GM23248 (cell line): ENCODE data around the gene SCAP. TPM values are rescaled to one million over a fixed set of nuclear protein-coding genes. Genes with fewer than 3 reads are reported as not detected.

Source experiments
- DNase-seq: peaks from one replicate; pipeline ENCODE4 v3.0.0-alpha.2; 2015
- H2AFZ ChIP-seq: fragments of 200-600 bp; sonication (generic); 2 replicates; pipeline ENCODE4 v1.6.1; 2016; ENCODE audit warnings: antibody characterized with exemption
- H3F3A ChIP-seq: fragments of 200-600 bp; sonication (generic); 2 replicates; pipeline ENCODE4 v1.6.1; 2016; ENCODE audit warnings: mild to moderate bottlenecking, antibody characterized with exemption, mixed run types; ENCODE audit not compliant: insufficient read depth
- H3K27ac ChIP-seq: fragments of 200-600 bp; sonication (generic); 2 replicates; pipeline ENCODE4 v1.5.1; 2016; ENCODE audit warnings: mild to moderate bottlenecking
- H3K27me3 ChIP-seq: fragments of 200-600 bp; sonication (generic); replicated peaks from 2 replicates; pipeline ENCODE4 v1.6.1; 2016; ENCODE audit warnings: mild to moderate bottlenecking; ENCODE audit not compliant: insufficient read depth
- H3K36me3 ChIP-seq: fragments of 200-600 bp; sonication (generic); 2 replicates; pipeline ENCODE4 v1.6.1; 2016; ENCODE audit warnings: low read depth, mild to moderate bottlenecking
- H3K4me1 ChIP-seq: fragments of 200-600 bp; sonication (generic); 2 replicates; pipeline ENCODE4 v1.6.1; 2016; ENCODE audit warnings: mild to moderate bottlenecking; ENCODE audit not compliant: insufficient read depth
- H3K4me2 ChIP-seq: fragments of 200-600 bp; sonication (generic); one replicate; pipeline ENCODE4 v1.6.1; 2016; ENCODE audit warnings: mild to moderate bottlenecking; ENCODE audit not compliant: unreplicated experiment
- H3K4me3 ChIP-seq: fragments of 200-600 bp; sonication (generic); 2 replicates; pipeline ENCODE4 v1.5.1; 2016; ENCODE audit warnings: mild to moderate bottlenecking
- H3K79me2 ChIP-seq: fragments of 200-600 bp; sonication (generic); 2 replicates; pipeline ENCODE4 v1.6.1; 2016; ENCODE audit warnings: mild to moderate bottlenecking; ENCODE audit not compliant: insufficient read depth
- H3K9ac ChIP-seq: fragments of 200-600 bp; sonication (generic); 2 replicates; pipeline ENCODE4 v1.6.1; 2016; ENCODE audit warnings: mild to moderate bottlenecking
- H3K9me2 ChIP-seq: fragments of 200-600 bp; sonication (generic); 2 replicates; pipeline ENCODE4 v1.6.1; 2016; ENCODE audit warnings: mixed run types, mild to moderate bottlenecking, moderate library complexity; ENCODE audit not compliant: insufficient read depth
- H3K9me3 ChIP-seq: fragments of 200-600 bp; sonication (generic); one replicate; pipeline ENCODE4 v1.6.1; 2017; ENCODE audit warnings: low read depth
- H4K20me1 ChIP-seq: fragments of 200-600 bp; sonication (generic); 2 replicates; pipeline ENCODE4 v1.6.0; 2016; ENCODE audit not compliant: insufficient read depth
- EZH2 ChIP-seq: fragments of 200-600 bp; sonication (generic); IDR thresholded peaks from 2 replicates; pipeline ENCODE4 v1.6.1; 2018; ENCODE audit warnings: antibody characterized with exemption, mild to moderate bottlenecking; ENCODE audit not compliant: insufficient read depth, poor library complexity, severe bottlenecking
- EZH2phosphoT487 ChIP-seq: fragments of 200-600 bp; sonication (generic); IDR thresholded peaks from 2 replicates; pipeline ENCODE4 v1.6.1; 2018; ENCODE audit warnings: antibody characterized with exemption, moderate library complexity, mild to moderate bottlenecking, low read depth; ENCODE audit not compliant: insufficient read depth
- WGBS, 2 experiments: methylation state at CpG; one replicate each; pipeline ENCODE4 v1.1.6; 2015 to 2017; ENCODE audit warnings: low lambda C conversion rate in 2 of 2, low coverage in 1 of 2; ENCODE audit errors: missing lambda C conversion rate in 2 of 2; 5-methylcytosine and 5-hydroxymethylcytosine counted together
- in situ Hi-C: fragments of 300-500 bp; cut with MboI; formaldehyde crosslinking; loops from 2 replicates; pipeline ENCODE4 v1.15.0; 2020
- polyA plus RNA-seq: library from polyadenylated mRNA; unstranded; fragments of >200 nt; fragmentation: Nextera tagmentation; extraction: Ambion mirVana; gene quantifications from 2 replicates; pipeline ENCODE4 v1.2.1, GENCODE V29; 2016
- total RNA-seq: library from RNA; depleted of rRNA; stranded (reverse); fragments of >200 nt; shearing (Covaris generic); gene quantifications from 2 replicates; pipeline ENCODE4 v1.2.3, GENCODE V29; 2014

SCAP gene
- total and polyA plus RNA-seq, 2 experiments from 2014 or later = 34.7 to 70.1 TPM

DNA sequence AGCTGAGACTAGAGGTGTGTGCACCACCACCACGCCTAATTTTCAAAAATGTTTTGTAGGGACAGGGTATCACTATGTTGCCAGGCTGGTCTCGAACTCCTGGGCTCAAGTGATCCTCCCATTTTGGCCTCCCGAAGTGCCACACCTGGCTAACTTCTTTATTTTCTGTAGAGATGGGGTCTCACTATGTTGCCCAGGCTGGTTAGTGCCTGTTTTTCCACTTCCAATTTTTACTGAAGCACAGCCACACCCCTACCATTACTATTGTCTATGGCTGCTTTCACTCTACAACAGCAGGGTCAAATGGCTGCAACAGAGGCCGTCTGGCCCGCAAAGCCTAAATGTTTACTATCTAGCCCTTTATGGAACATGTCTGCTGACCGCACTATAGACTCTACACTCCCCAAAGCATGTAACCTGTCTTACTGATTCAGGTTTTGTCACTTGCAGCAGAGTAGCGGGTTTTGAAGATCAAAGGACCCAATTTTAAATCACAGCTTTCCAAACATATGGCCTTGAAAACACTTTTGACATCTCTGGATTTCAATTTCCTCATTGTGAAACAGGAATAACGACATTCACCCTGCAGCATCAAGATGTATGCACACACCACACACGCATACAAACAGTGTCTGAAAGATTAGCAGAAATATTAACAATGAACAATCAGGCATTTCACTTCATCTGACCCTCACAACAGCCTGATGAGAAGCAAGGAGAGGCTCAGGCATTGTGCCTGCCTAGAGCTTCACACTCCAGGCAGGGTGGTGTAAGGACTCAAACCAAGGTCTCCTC, 46.1 kb downstream of the SCAP start:
- H3K4me1 ChIP-seq = no peaks in the 10 kb centered on the region
- in situ Hi-C loops = no loop called here
- H3K4me3 ChIP-seq = no peak overlapping the region
- no peaks in the 10 kb centered on the region for H3F3A ChIP-seq
- no peak overlapping the region for H3K27ac ChIP-seq
- H4K20me1 ChIP-seq = no peaks in the 10 kb centered on the region
- H3K9me3 ChIP-seq = no peaks in the 10 kb centered on the region
- no peak overlapping the region for H3K4me2 ChIP-seq
- no peaks in the 10 kb centered on the region; the same call in 1 of the 2 replicates for H3K36me3 ChIP-seq
- no peaks in the 10 kb centered on the region for H3K9me2 ChIP-seq
- TF ChIP-seq EZH2 = no peak
- no peak for TF ChIP-seq EZH2phosphoT487
- DNase-seq = no peak
- H2AFZ ChIP-seq = no peak overlapping the region
- no peaks in the 10 kb centered on the region for H3K27me3 ChIP-seq
- no peaks in the 10 kb centered on the region; the same call in 1 of the 2 replicates for H3K79me2 ChIP-seq
- H3K9ac ChIP-seq = no peak overlapping the region
- 97 to 98% methylated on average over 9 of the region's 9 CpGs for WGBS, 2 experiments

DNA sequence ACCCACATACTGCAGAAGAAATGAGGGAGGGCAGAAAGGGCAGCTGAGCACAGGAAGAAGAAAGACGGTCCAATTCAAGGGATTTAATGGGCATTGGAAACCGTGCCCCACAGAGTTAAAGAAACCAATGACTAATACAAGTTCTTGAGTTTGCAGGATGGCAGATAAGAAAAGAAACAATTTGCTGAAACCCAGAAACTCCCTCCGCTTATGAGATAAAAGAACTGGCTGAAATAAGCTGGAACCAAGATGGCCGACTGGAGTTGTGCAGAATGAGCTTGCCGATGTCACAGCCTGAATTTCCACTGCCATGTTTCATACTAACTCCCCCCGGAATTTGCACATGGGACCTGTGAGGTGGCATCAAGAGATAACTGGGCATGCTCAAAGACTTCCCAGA, 47.1 kb downstream of the SCAP start:
- DNase-seq = no peak
- H3K4me3 ChIP-seq = no peak overlapping the region
- WGBS, 2 experiments = 74 to 79% methylated on average over 6 of the region's 6 CpGs
- no peaks in the 10 kb centered on the region for H3F3A ChIP-seq
- in situ Hi-C loops = no loop called here
- no peaks in the 10 kb centered on the region for H3K79me2 ChIP-seq
- no peak overlapping the region for H2AFZ ChIP-seq
- H3K4me1 ChIP-seq = no peaks in the 10 kb centered on the region
- no peaks in the 10 kb centered on the region for H3K9me2 ChIP-seq
- no peaks in the 10 kb centered on the region; the same call in 1 of the 2 replicates for H3K36me3 ChIP-seq
- no peak overlapping the region for H3K4me2 ChIP-seq
- H4K20me1 ChIP-seq = no peaks in the 10 kb centered on the region
- no peak overlapping the region for H3K27ac ChIP-seq
- H3K9me3 ChIP-seq = no peaks in the 10 kb centered on the region
- no peaks in the 10 kb centered on the region for H3K27me3 ChIP-seq
- TF ChIP-seq EZH2phosphoT487 (no peak), EZH2 (no peak)
- H3K9ac ChIP-seq = no peak overlapping the region

DNA sequence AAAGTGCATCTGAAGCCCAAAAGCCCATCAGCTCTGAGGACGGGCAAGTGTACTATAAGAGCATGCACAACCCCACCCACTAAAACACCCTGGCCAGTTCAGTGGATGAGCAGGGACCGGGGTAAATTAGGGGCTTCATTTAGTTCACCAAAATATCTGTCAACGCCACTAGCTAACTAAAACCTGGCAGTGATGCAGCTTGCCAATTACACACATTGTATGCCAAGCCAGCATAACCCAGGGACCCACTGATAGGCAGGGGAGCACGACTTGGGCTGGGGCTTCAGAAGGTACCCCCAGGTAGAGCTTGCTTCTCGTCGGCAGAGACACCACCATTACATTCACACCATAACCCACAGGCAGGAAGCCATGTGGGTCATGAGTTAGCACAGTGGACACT, 47.9 kb downstream of the SCAP start:
- 96 to 97% methylated on average over 6 of the region's 6 CpGs for WGBS, 2 experiments
- TF ChIP-seq EZH2 (no peak), EZH2phosphoT487 (no peak)

DNA sequence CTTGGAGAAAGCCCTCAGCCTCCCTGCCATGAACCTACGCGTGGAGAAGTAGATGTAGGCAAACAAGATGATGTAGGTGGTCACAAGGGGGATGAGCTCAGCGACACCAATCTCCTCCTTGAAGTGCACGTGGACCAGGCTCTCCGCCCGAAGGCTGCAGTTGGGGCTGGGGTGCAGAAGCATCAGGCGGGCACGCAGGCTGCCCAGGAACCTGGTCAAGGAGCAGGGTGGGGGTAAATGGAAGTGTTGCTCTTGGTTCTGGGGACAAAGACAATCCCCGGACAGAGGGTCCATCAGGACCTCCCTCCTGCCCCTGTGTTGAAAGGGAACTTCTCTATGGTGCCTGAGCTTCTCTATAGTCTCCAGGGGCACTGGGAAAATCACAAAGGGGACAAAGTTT, 49.8 kb downstream of the SCAP start:
- in situ Hi-C loops = no loop called here

More for the DNA sequence above, 47.9 kb downstream of the SCAP start:
- H3K4me1 ChIP-seq = no peaks in the 10 kb centered on the region
- H2AFZ ChIP-seq = no peak overlapping the region
- no peak overlapping the region for H3K4me2 ChIP-seq
- H3K36me3 ChIP-seq = no peaks in the 10 kb centered on the region; the same call in 1 of the 2 replicates
- H3F3A ChIP-seq = no peaks in the 10 kb centered on the region
- no peak overlapping the region for H3K27ac ChIP-seq
- no peaks in the 10 kb centered on the region for H3K27me3 ChIP-seq
- no peak overlapping the region for H3K4me3 ChIP-seq
- H3K9me2 ChIP-seq = no peaks in the 10 kb centered on the region
- H3K9ac ChIP-seq = no peak overlapping the region
- in situ Hi-C loops = no loop called here
- H4K20me1 ChIP-seq = no peaks in the 10 kb centered on the region
- no peaks in the 10 kb centered on the region for H3K79me2 ChIP-seq
- DNase-seq = no peak
- H3K9me3 ChIP-seq = no peaks in the 10 kb centered on the region

More for the DNA sequence above, 49.8 kb downstream of the SCAP start:
- 93 to 97% methylated on average over 9 of the region's 9 CpGs for WGBS, 2 experiments
- H3K36me3 ChIP-seq = no peaks in the 10 kb centered on the region
- H4K20me1 ChIP-seq = no peaks in the 10 kb centered on the region
- H3K9ac ChIP-seq = no peak overlapping the region
- DNase-seq = no peak
- H3K4me3 ChIP-seq = no peak overlapping the region
- H3K4me2 ChIP-seq = no peak overlapping the region
- no peaks in the 10 kb centered on the region for H3K9me3 ChIP-seq
- no peaks in the 10 kb centered on the region for H3K27me3 ChIP-seq
- H3K79me2 ChIP-seq = no peaks in the 10 kb centered on the region
- H3K9me2 ChIP-seq = no peaks in the 10 kb centered on the region
- no peak overlapping the region for H2AFZ ChIP-seq
- no peak overlapping the region for H3K27ac ChIP-seq
- H3F3A ChIP-seq = peaks cover 5% of the 10 kb centered on the region; the same call in 1 of the 2 replicates
- peaks cover 5% of the 10 kb centered on the region; the same call in 1 of the 2 replicates for H3K4me1 ChIP-seq
- no peak for TF ChIP-seq EZH2
- no peak for TF ChIP-seq EZH2phosphoT487
